A673 (cell line): Measurements from ENCODE around the gene ACBD3. TPM values are rescaled to one million over a fixed set of nuclear protein-coding genes. Genes with fewer than 3 reads are reported as not detected.
A peak's percentile ranks its signal among the peaks of the same experiment; 100 is the strongest.

Experiments
- BruUV-seq: library from RNA; stranded (reverse); fragments of 400-500 nt; replicated peaks from 2 replicates; lab custom pipeline; 2021; lab: Mats Ljungman, UMichigan
- CTCF ChIA-PET: fragments of 300-600 bp; sonication (Branson Sonifier 250); formaldehyde crosslinking; loops from one replicate; lab custom pipeline; 2022; ENCODE audit warnings: antibody characterized with exemption; lab: Charles Lee
- POLR2A ChIA-PET: fragments of 300-600 bp; sonication (Branson Sonifier 250); formaldehyde crosslinking; loops from one replicate; lab custom pipeline; 2022; ENCODE audit warnings: antibody characterized with exemption; ENCODE audit not compliant: low non-redundant PET; lab: Charles Lee
- DNase-seq: peaks from one replicate; pipeline ENCODE4 v3.0.0-alpha.2; 2015; ENCODE audit warnings: low spot score
- H3K27ac ChIP-seq: fragments of 200-600 bp; sonication (generic); 2 replicates; pipeline ENCODE4 v1.5.1; 2016; ENCODE audit warnings: mixed run types, low read depth, mild to moderate bottlenecking, mixed read lengths, antibody characterized with exemption, low read length; ENCODE audit not compliant: poor library complexity, severe bottlenecking
- H3K27me3 ChIP-seq: fragments of 200-600 bp; sonication (generic); replicated peaks from 2 replicates; pipeline ENCODE4 v1.6.1; 2017; ENCODE audit warnings: mixed run types, low read depth, mild to moderate bottlenecking, mixed read lengths, antibody characterized with exemption, low read length; ENCODE audit not compliant: insufficient read depth, poor library complexity
- H3K36me3 ChIP-seq: fragments of 200-600 bp; sonication (generic); 2 replicates; pipeline ENCODE4 v1.6.1; 2016; ENCODE audit warnings: mixed run types, mild to moderate bottlenecking, mixed read lengths, antibody characterized with exemption, low read length; ENCODE audit not compliant: insufficient read depth, poor library complexity, severe bottlenecking
- H3K4me1 ChIP-seq: fragments of 200-600 bp; sonication (generic); 2 replicates; pipeline ENCODE4 v1.6.1; 2017; ENCODE audit warnings: mixed run types, mild to moderate bottlenecking, mixed read lengths, antibody characterized with exemption, low read length; ENCODE audit not compliant: insufficient read depth, poor library complexity, severe bottlenecking
- H3K4me3 ChIP-seq: fragments of 200-600 bp; sonication (generic); 2 replicates; pipeline ENCODE4 v1.5.1; 2016; ENCODE audit warnings: low read depth, mixed run types, mild to moderate bottlenecking, mixed read lengths, low read length; ENCODE audit not compliant: poor library complexity, severe bottlenecking
- H3K9me3 ChIP-seq: fragments of 200-600 bp; sonication (generic); 2 replicates; pipeline ENCODE4 v1.6.1; 2016; ENCODE audit warnings: mixed run types, low read depth, mild to moderate bottlenecking, mixed read lengths, antibody characterized with exemption, low read length; ENCODE audit not compliant: poor library complexity, severe bottlenecking
- EZH2 ChIP-seq: fragments of 200-600 bp; sonication (generic); IDR thresholded peaks from 2 replicates; pipeline ENCODE4 v1.6.1; 2017; ENCODE audit warnings: borderline replicate concordance, low read depth, mild to moderate bottlenecking, mixed read lengths, antibody characterized with exemption, low read length; ENCODE audit not compliant: poor library complexity, severe bottlenecking
- intact Hi-C: fragments of 100-400 bp; cut with micrococcal nuclease; formaldehyde crosslinking; loops from one replicate; pipeline ENCODE4 v1.10.0; 2022; ENCODE audit not compliant: unreplicated experiment
- total RNA-seq: library from RNA; stranded (reverse); gene quantifications from 2 replicates; pipeline ENCODE4 v1.2.3, GENCODE V29; 2021
- TF ChIP-seq, protein P1 (sequence below): fragments of 300-800, 200-600 bp; sonication (generic); conservative IDR thresholded peaks from 2 replicates; pipeline ENCODE4 v1.5.1; 2017; ENCODE audit warnings: low read depth, mild to moderate bottlenecking, antibody characterized with exemption, low read length, moderate library complexity, mixed read lengths

The ACBD3 gene
- total RNA-seq, 1 experiment from 2014 or later = 33.4 TPM

- BruUV-seq = no TSS peak
- no peak overlapping the region for H3K27ac ChIP-seq
- CTCF ChIA-PET = no interaction called here
- H3K4me3 ChIP-seq = no peak overlapping the region
- H3K36me3 ChIP-seq = peaks cover 4% of the 10 kb centered on the region
- TF ChIP-seq EZH2 = no peak
- TF ChIP-seq, protein P1, sequence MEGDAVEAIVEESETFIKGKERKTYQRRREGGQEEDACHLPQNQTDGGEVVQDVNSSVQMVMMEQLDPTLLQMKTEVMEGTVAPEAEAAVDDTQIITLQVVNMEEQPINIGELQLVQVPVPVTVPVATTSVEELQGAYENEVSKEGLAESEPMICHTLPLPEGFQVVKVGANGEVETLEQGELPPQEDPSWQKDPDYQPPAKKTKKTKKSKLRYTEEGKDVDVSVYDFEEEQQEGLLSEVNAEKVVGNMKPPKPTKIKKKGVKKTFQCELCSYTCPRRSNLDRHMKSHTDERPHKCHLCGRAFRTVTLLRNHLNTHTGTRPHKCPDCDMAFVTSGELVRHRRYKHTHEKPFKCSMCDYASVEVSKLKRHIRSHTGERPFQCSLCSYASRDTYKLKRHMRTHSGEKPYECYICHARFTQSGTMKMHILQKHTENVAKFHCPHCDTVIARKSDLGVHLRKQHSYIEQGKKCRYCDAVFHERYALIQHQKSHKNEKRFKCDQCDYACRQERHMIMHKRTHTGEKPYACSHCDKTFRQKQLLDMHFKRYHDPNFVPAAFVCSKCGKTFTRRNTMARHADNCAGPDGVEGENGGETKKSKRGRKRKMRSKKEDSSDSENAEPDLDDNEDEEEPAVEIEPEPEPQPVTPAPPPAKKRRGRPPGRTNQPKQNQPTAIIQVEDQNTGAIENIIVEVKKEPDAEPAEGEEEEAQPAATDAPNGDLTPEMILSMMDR = no peak
- H3K4me1 ChIP-seq = no peaks in the 10 kb centered on the region
- POLR2A ChIA-PET = interaction anchor here (0.7 kb wide), 1 partner anchor 16 kb away, joined by 11 read pairs; no protein-coding TSS in a partner anchor
- H3K9me3 ChIP-seq = no peaks in the 10 kb centered on the region
- intact Hi-C loops = no loop called here
- DNase-seq = no peak
- H3K27me3 ChIP-seq = peaks cover 5% of the 10 kb centered on the region
Measured at GRCh38 chr1:226226601-226227000, 40.1 kb upstream of the ACBD3 start.

DNA sequence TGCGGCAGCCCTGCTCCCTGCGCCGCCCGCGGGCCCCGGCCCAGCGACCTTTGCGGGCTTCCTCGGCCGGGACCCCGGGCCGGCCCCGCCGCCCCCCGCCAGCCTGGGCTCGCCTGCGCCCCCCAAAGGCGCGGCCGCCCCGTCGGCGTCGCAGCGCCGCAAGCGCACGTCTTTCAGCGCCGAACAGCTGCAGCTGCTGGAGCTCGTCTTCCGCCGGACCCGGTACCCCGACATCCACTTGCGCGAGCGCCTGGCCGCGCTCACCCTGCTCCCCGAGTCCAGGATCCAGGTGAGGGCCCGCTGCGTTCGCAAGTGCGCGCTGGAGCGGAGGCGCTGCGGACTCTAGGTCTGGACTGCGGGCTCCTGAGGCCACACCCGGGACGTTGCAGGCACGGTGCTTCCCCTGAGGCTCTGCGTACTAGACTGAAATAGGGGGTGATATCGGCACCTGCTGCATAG lies 37.3 kb upstream of the ACBD3 start:
- Histone ChIP-seq H3K27me3 (peaks cover 5% of the 10 kb centered on the region), H3K36me3 (no peaks in the 10 kb centered on the region), H3K4me1 (no peaks in the 10 kb centered on the region), H3K9me3 (no peaks in the 10 kb centered on the region), H3K4me3 (peak overlapping the region; percentile 53), H3K27ac (no peak overlapping the region)
- DNase-seq = peak; percentile 34
- TF ChIP-seq EZH2 = no peak
- TF ChIP-seq, protein P1 = peak; percentile 36
- ChIA-PET POLR2A (no interaction called here), CTCF (interaction anchor here (0.6 kb wide), 1 partner anchor 27 kb away, joined by 3 read pairs; no protein-coding TSS in a partner anchor)
- no TSS peak for BruUV-seq
- intact Hi-C loops = no loop called here

GRCh38 chr1:226223157-226223785 lies 36.7 kb upstream of the ACBD3 start, which contains the start of gene MIXL1:
Gene MIXL1, plus strand, starts transcription at chr1:226223664. Its CDS starts 18 bp downstream, at chr1:226223682.
- POLR2A ChIA-PET = no interaction called here
- TF ChIP-seq, protein P1 = no peak
- no peak for TF ChIP-seq EZH2
- no peak within 1 kb of the TSS for H3K27ac ChIP-seq
- intact Hi-C loops = no loop called here
- DNase-seq = no peak
- CTCF ChIA-PET = interaction anchor here (0.5 kb wide), 1 partner anchor 444 kb away, joined by 8 read pairs; no protein-coding TSS in a partner anchor
- BruUV-seq = no TSS peak
- H3K27me3 ChIP-seq = peaks cover 5% of the 10 kb centered on the region
- no peaks in the 10 kb centered on the region for H3K36me3 ChIP-seq
- peak within 1 kb of the TSS; percentile 53 for H3K4me3 ChIP-seq
- no peaks in the 10 kb centered on the region for H3K9me3 ChIP-seq
- no peaks in the 10 kb centered on the region for H3K4me1 ChIP-seq
